ENCODE data around the gene HES7. TPM values are rescaled to one million over a fixed set of nuclear protein-coding genes. Genes with fewer than 3 reads are reported as not detected.

Gene HES7
- total RNA-seq, 1 experiment from 2014 or later = not detected

DNA sequence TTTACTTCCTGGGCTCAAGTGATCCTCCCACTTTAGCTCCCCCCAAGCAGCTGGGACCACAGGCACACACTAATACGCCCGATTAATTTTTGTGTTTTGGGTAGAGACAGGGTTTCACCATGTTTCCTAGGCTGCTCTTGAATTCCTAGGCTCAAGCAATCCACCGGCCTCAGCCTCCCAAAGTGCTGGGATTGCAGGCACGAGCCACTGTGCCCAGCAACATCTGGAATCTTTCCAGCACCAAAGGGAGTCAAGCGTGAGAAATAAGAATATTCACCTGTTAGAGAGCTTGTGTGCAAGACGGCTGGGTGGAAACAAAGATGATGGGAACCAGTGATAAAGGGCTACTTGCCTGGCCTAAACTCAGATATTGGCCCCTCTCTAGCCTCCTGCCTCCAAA is 22.2 kb downstream of the HES7 start:
- Histone ChIP-seq H3K27ac (no peak overlapping the region), H3K27me3 (replicated peaks) (peaks cover 6% of the 10 kb centered on the region; the same call in 1 of the 2 replicates), H3K4me3 (no peak overlapping the region), H3K4me1 (replicated peaks) (no peaks in the 10 kb centered on the region), H3K36me3 (no peaks in the 10 kb centered on the region), H3K9me3 (replicated peaks) (no peaks in the 10 kb centered on the region)
- no peak for DNase-seq (ENCODE audit: low read depth in 1 of 2, low spot score in 2 of 2)

DNA sequence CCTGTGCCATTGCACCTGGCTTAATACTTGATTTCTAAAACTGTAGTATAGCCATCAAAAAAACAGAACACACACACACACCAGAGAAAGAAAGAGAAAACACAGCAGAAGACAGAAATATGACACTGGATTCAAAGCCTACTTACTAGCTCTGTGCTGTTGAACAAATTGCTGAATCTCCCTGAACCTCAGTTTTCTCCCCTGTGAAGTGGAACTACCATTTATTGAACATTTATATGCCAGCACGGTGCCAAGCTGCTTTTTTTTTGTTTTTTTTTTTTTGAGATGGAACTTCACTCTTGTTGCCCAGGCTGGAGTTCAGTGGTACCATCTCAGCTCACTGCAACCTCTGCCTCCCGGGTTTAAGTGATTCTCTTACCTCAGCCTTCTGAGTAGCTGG is 23.1 kb downstream of the HES7 start:
- DNase-seq (ENCODE audit: low read depth in 1 of 2, low spot score in 2 of 2) = no peak
- no peak overlapping the region for H3K27ac ChIP-seq
- H3K9me3 ChIP-seq (replicated peaks) = no peaks in the 10 kb centered on the region
- H3K36me3 ChIP-seq = no peaks in the 10 kb centered on the region
- H3K4me3 ChIP-seq = no peak overlapping the region
- peaks cover 7% of the 10 kb centered on the region; the same call in 1 of the 2 replicates for H3K27me3 ChIP-seq (replicated peaks)
- H3K4me1 ChIP-seq (replicated peaks) = no peaks in the 10 kb centered on the region

DNA sequence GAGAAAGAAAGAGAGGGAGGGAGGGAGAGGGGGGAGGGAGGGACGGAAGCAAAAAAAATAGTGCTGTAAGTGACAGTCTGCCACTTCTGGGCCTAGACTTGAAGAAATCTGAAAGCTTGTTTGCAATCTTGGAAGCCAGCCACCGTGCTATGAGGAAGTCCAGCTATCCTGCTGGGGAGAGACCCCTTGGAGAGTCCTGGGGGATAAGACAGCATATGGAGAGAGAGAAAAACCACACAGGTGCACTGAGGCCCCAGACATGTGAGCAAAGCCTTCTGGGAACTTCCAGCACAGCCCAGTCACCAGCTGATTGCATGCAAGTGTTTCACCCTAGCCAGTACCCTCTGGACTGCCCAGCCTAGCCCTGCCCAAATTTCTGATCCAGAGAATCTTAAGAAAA is 23.8 kb downstream of the HES7 start:
- Histone ChIP-seq H3K9me3 (replicated peaks) (no peaks in the 10 kb centered on the region), H3K27me3 (replicated peaks) (peaks cover 7% of the 10 kb centered on the region; the same call in 1 of the 2 replicates), H3K36me3 (no peaks in the 10 kb centered on the region), H3K4me3 (no peak overlapping the region), H3K4me1 (replicated peaks) (no peaks in the 10 kb centered on the region), H3K27ac (no peak overlapping the region)
- DNase-seq (ENCODE audit: low read depth in 1 of 2, low spot score in 2 of 2) = no peak

DNA sequence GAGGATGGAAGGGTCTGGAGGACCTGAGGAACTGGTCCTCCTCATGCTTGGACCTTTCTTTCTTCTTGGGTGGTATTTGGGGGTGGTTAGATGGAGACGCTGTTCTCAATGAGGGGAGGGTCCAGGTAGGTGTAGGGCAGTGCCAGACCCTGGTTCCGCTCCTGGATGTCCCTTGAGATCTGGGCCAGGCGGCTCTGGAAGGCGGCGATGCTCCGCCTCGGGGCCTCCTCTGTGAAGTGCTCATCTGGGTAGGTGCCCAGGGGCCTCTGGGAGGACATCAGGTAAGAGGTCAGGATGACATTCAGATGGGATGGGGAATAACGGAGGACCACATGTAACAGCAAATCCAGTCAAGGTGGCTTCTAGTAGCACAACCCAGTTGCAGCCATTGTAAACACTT is 27.4 kb downstream of the HES7 start:
- peaks cover 4% of the 10 kb centered on the region; the same call in 1 of the 2 replicates for H3K4me1 ChIP-seq (replicated peaks)
- no peak for DNase-seq (ENCODE audit: low read depth in 1 of 2, low spot score in 2 of 2)
- no peak overlapping the region for H3K27ac ChIP-seq
- no peaks in the 10 kb centered on the region for H3K36me3 ChIP-seq
- H3K4me3 ChIP-seq = no peak overlapping the region
- peaks cover 12% of the 10 kb centered on the region for H3K27me3 ChIP-seq (replicated peaks)
- H3K9me3 ChIP-seq (replicated peaks) = no peaks in the 10 kb centered on the region

DNA sequence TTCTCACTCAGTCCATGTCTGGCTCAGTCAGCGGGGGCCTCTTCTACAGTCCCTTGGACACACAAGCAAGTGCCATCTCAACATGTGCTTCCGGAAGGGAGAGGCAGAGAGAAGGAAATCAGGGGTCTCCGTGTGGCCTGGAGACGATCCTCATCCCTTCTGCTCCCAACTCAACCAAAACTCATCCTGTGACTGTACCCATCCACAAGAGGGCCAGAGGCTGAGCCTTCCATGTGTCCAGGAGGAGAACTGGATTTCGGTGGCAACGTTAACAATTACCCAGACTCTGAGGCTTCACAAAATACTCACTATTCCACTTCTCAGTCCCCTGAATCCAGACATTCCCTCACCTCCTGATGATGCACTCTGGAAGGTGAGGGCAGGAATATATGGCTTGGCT is 28.5 kb downstream of the HES7 start:
- H3K9me3 ChIP-seq (replicated peaks) = no peaks in the 10 kb centered on the region
- peaks cover 15% of the 10 kb centered on the region for H3K27me3 ChIP-seq (replicated peaks)

GRCh38 chr17:8091033-8091687 is 32.7 kb downstream of the HES7 start:
- peaks cover 29% of the 10 kb centered on the region for H3K27me3 ChIP-seq (replicated peaks)
- no peak overlapping the region for H3K4me3 ChIP-seq
- no peak overlapping the region for H3K27ac ChIP-seq
- DNase-seq (ENCODE audit: low read depth in 1 of 2, low spot score in 2 of 2) = no peak
- no peaks in the 10 kb centered on the region for H3K36me3 ChIP-seq
- peaks cover 4% of the 10 kb centered on the region; the same call in 1 of the 2 replicates for H3K4me1 ChIP-seq (replicated peaks)
- no peaks in the 10 kb centered on the region for H3K9me3 ChIP-seq (replicated peaks)

More for the DNA sequence above, 28.5 kb downstream of the HES7 start:
- no peak for DNase-seq (ENCODE audit: low read depth in 1 of 2, low spot score in 2 of 2)
- Histone ChIP-seq H3K4me1 (replicated peaks) (peaks cover 4% of the 10 kb centered on the region; the same call in 1 of the 2 replicates), H3K27ac (no peak overlapping the region), H3K4me3 (no peak overlapping the region), H3K36me3 (no peaks in the 10 kb centered on the region)

GRCh38 chr17:8089728-8090127 is 34.2 kb downstream of the HES7 start:
- peaks cover 4% of the 10 kb centered on the region; the same call in 1 of the 2 replicates for H3K4me1 ChIP-seq (replicated peaks)
- H3K4me3 ChIP-seq = no peak overlapping the region
- H3K27me3 ChIP-seq (replicated peaks) = peaks cover 36% of the 10 kb centered on the region
- no peak for DNase-seq (ENCODE audit: low read depth in 1 of 2, low spot score in 2 of 2)
- H3K9me3 ChIP-seq (replicated peaks) = no peaks in the 10 kb centered on the region
- no peak overlapping the region for H3K27ac ChIP-seq
- no peaks in the 10 kb centered on the region for H3K36me3 ChIP-seq

- Histone ChIP-seq H3K9me3 (replicated peaks) (no peaks in the 10 kb centered on the region), H3K4me3 (no peak overlapping the region), H3K4me1 (replicated peaks) (no peaks in the 10 kb centered on the region), H3K27ac (no peak overlapping the region), H3K36me3 (no peaks in the 10 kb centered on the region), H3K27me3 (replicated peaks) (peaks cover 41% of the 10 kb centered on the region)
- no peak for DNase-seq (ENCODE audit: low read depth in 1 of 2, low spot score in 2 of 2)
Observed at GRCh38 chr17:8087952-8088230, 36.0 kb downstream of the HES7 start.

- peaks cover 42% of the 10 kb centered on the region for H3K27me3 ChIP-seq (replicated peaks)
- DNase-seq (ENCODE audit: low read depth in 1 of 2, low spot score in 2 of 2) = no peak
- H3K4me3 ChIP-seq = no peak within 1 kb of the TSS
- no peaks in the 10 kb centered on the region for H3K9me3 ChIP-seq (replicated peaks)
- H3K36me3 ChIP-seq = no peaks in the 10 kb centered on the region
- H3K4me1 ChIP-seq (replicated peaks) = no peaks in the 10 kb centered on the region
- H3K27ac ChIP-seq = no peak within 1 kb of the TSS
Observed at GRCh38 chr17:8087075-8087951, 36.6 kb downstream of the HES7 start, which contains the start of gene ALOX12B. Gene ALOX12B (minus strand): TSS chr17:8087716. CDS start chr17:8087442, 274 bp downstream.

DNA sequence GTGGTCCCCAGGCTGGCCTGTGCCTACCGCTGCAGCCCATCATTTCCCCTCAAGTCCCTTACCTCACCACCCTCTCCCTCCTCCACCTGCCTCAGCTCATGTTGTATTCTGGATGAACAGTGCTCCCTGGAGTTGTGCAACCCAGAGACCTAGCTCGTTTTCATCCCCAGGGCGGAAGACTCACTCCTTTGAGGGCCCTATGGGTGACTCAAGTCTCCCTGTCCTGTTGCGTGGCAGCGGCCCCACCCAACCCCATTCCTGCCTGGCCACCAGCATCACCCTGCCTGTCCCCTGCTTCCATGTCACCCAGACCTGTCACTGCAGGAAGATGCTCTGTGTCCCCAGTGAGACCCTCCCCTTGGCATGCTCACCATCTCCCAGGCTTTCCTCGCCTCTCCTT is 39.7 kb downstream of the HES7 start:
- Histone ChIP-seq H3K27me3 (replicated peaks) (peaks cover 53% of the 10 kb centered on the region), H3K4me1 (replicated peaks) (peaks cover 10% of the 10 kb centered on the region), H3K9me3 (replicated peaks) (no peaks in the 10 kb centered on the region), H3K4me3 (no peak overlapping the region), H3K36me3 (no peaks in the 10 kb centered on the region), H3K27ac (no peak overlapping the region)
- no peak for DNase-seq (ENCODE audit: low read depth in 1 of 2, low spot score in 2 of 2)

DNA sequence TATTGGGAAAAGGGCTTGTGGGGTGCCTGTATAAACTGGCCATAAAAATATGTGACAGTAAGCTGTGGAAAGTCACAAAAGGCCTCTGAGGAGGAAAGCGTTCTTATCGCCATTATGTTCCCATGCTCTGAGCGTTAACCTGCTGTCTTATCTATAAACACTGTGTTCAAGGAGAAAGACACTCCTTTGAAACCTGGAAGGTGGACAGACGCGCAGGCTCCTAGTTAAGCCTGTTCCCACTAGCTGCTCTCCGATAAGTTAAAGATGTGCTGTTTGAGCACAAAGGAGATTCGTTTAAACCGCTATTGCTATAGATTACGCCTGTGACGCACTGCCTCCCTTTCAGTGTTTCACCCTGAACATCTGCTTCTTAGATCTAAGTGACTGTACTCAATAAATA is 41.6 kb downstream of the HES7 start:
- Histone ChIP-seq H3K4me1 (replicated peaks) (peaks cover 11% of the 10 kb centered on the region), H3K9me3 (replicated peaks) (no peaks in the 10 kb centered on the region), H3K36me3 (no peaks in the 10 kb centered on the region), H3K27me3 (replicated peaks) (peaks cover 52% of the 10 kb centered on the region), H3K4me3 (no peak overlapping the region), H3K27ac (no peak overlapping the region)
- no peak for DNase-seq (ENCODE audit: low read depth in 1 of 2, low spot score in 2 of 2)

DNA sequence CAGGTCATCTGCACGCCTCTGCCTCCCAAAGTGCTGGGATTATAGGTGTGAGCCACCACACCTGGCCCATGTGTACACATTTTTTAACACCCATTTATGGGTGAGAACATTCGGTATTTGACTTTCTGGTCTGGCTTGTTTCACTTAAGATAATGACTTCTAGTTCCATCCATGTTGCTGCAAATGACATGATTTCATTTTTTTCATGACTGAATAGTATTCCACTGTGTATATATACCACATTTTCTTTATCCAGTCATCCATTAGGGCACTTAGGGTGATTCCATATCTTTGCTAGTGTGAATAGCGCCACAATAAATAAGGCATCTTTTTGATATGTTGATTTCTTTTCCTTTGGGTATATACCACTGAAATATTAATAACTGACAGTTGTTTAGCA is 42.0 kb downstream of the HES7 start:
- Histone ChIP-seq H3K27ac (no peak overlapping the region), H3K36me3 (no peaks in the 10 kb centered on the region), H3K4me1 (replicated peaks) (peaks cover 11% of the 10 kb centered on the region), H3K27me3 (replicated peaks) (peaks cover 52% of the 10 kb centered on the region), H3K4me3 (no peak overlapping the region), H3K9me3 (replicated peaks) (no peaks in the 10 kb centered on the region)
- DNase-seq (ENCODE audit: low read depth in 1 of 2, low spot score in 2 of 2) = no peak

DNA sequence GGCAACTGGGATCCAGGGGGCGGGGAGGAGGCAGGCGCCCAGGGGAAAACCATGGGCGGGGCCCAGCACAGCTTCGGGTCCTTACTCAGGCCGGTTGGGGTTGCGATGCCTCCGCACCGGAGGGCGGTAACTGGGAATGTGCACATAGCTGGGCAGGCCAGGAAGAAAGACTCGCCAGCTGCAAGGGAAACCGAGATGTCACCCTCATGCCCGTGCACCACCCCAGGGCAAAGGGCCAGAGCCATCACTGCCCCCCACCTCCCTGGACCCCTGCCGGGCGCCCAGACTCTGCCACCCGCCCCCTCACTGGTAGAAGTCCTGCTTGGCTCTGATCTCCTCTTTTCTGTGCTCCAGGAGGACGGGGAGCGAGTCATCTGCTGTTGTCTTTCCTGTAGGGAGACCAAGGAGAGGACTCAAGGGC is 43.1 kb downstream of the HES7 start:
- Histone ChIP-seq H3K4me3 (no peak overlapping the region), H3K9me3 (replicated peaks) (no peaks in the 10 kb centered on the region), H3K4me1 (replicated peaks) (peaks cover 11% of the 10 kb centered on the region), H3K36me3 (no peaks in the 10 kb centered on the region), H3K27ac (no peak overlapping the region), H3K27me3 (replicated peaks) (peaks cover 52% of the 10 kb centered on the region)
- DNase-seq (ENCODE audit: low read depth in 1 of 2, low spot score in 2 of 2) = no peak

DNA sequence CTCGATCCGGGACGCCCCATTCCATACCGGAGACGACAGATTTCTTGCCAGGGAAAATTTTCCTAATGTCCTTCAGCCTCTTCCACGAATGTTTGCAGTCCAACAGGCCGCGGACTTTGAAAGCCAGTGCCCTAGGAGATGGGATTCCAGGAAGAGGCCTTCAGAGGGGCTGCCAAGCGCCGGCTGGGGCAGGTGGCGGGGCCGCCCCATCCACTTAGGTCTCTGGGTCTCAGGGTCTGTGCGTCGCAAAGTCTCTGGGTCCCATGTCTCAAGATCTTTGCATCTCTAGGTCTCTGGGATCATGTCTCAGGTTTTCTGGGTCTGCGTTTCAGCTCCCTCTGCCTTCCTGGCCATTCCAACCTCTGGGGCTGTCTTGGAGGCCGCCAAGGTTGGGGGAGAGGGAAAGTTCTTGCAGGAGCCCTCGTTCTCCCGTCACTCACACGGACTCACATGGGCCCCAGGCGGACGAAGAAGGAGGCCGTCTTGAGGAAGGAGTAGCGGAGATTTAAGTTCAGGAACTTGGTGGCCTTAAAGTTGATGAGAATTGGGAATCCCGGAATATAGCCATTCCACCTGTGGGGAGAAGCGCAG is 43.6 kb downstream of the HES7 start:
- Histone ChIP-seq H3K36me3 (no peaks in the 10 kb centered on the region), H3K9me3 (replicated peaks) (no peaks in the 10 kb centered on the region), H3K4me1 (replicated peaks) (peaks cover 11% of the 10 kb centered on the region), H3K27me3 (replicated peaks) (peaks cover 50% of the 10 kb centered on the region), H3K27ac (no peak overlapping the region), H3K4me3 (no peak overlapping the region)
- DNase-seq (ENCODE audit: low read depth in 1 of 2, low spot score in 2 of 2) = no peak

All from SJSA1 (cell line).